HCT116 (cell line): ENCODE results near the gene ASB10. TPM values are rescaled to one million over a fixed set of nuclear protein-coding genes. Genes with fewer than 3 reads are reported as not detected.

Source experiments
- ATAC-seq: fragments of 200-7000 bp; cut with Tn5 transposase; 2 replicates; pipeline ENCODE4 v1.9.1; 2020; ENCODE audit warnings: mild to moderate bottlenecking, moderate library complexity
- BruUV-seq: library from RNA; stranded (reverse); fragments of 400-500 nt; replicated peaks from 2 replicates; lab custom pipeline; 2021; lab: Mats Ljungman, UMichigan
- CTCF ChIA-PET: fragments of 300-600 bp; sonication (Branson Sonifier 250); formaldehyde crosslinking; loops from one replicate; lab custom pipeline; 2021; ENCODE audit warnings: antibody characterized with exemption; lab: Charles Lee
- POLR2A ChIA-PET: fragments of 300-600, 350-600 bp; sonication (Branson Sonifier 250); formaldehyde crosslinking; loops from one replicate; lab custom pipeline; 2021; ENCODE audit warnings: antibody characterized with exemption; lab: Charles Lee
- RAD21 ChIA-PET, 2 experiments: fragments of 300-600 bp; sonication (Branson Sonifier 250); formaldehyde crosslinking; loops; one replicate each; lab custom pipeline; 2023; ENCODE audit warnings: low total read pairs in 2 of 2; ENCODE audit not compliant: uncharacterized antibody in 2 of 2, unreplicated experiment in 2 of 2, low non-redundant PET in 1 of 2; lab: Charles Lee
- DNase-seq: peaks from one replicate; pipeline ENCODE4 v3.0.0-alpha.2; 2010; ENCODE audit warnings: low read depth, low spot score
- H2AFZ ChIP-seq: fragments of 200-600 bp; shearing (Covaris generic), sonication (generic); 2 replicates; pipeline ENCODE4 v1.6.1; 2017; ENCODE audit warnings: low read depth, mixed run types, mixed read lengths, antibody characterized with exemption, low read length; ENCODE audit not compliant: poor library complexity, severe bottlenecking
- H3K27ac ChIP-seq: 2 replicates; pipeline ENCODE4 v1.5.1; 2012; ENCODE audit warnings: low read depth, low read length
- H3K27me3 ChIP-seq: fragments of 200-600 bp; sonication (generic); 2 replicates; pipeline ENCODE4 v1.6.1; 2016; ENCODE audit warnings: mixed run types, low read length, mixed read lengths; ENCODE audit not compliant: insufficient read depth
- H3K36me3 ChIP-seq, 2 experiments: fragments of 200-500 bp in 1 of 2; fragments of 200-600 bp in 1 of 2; sonication (Bioruptor generic) in 1 of 2; sonication (generic) in 1 of 2; 2 replicates each; pipeline versions ENCODE4 v1.5.1 to v1.6.1; 2014 to 2016; ENCODE audit warnings: low read length in 2 of 2, inconsistent platforms in 1 of 2, mixed read lengths in 1 of 2, mixed run types in 1 of 2; ENCODE audit not compliant: insufficient read depth in 2 of 2, control insufficient read depth in 1 of 2
- H3K4me1 ChIP-seq, 2 experiments: fragments of 200-600 bp in 1 of 2; sonication (generic) in 1 of 2; 2 replicates each; pipeline versions ENCODE4 v1.5.1 to v1.6.1; 2012 to 2017; ENCODE audit warnings: low read length in 2 of 2, inconsistent platforms in 1 of 2, mild to moderate bottlenecking in 1 of 2, mixed read lengths in 1 of 2, mixed run types in 1 of 2, moderate library complexity in 1 of 2; ENCODE audit not compliant: insufficient read depth in 2 of 2, control insufficient read depth in 1 of 2
- H3K4me2 ChIP-seq: fragments of 200-600 bp; sonication (generic); 2 replicates; pipeline ENCODE4 v1.6.1; 2017; ENCODE audit warnings: mixed run types, low read length, mixed read lengths
- H3K4me3 ChIP-seq, 2 experiments: fragments of 200-600 bp in 1 of 2; sonication (generic) in 1 of 2; replicated peaks in 1 of 2; 2 replicates each; pipeline ENCODE4 v1.5.1; 2011 to 2016; ENCODE audit warnings: low read length in 2 of 2, control low read depth in 1 of 2, low read depth in 1 of 2, mild to moderate bottlenecking in 1 of 2, mixed read lengths in 1 of 2, mixed run types in 1 of 2
- H3K79me2 ChIP-seq: fragments of 200-600 bp; sonication (generic); 2 replicates; pipeline ENCODE4 v1.6.1; 2017; ENCODE audit warnings: mild to moderate bottlenecking, mixed run types, low read length, moderate library complexity, mixed read lengths; ENCODE audit not compliant: insufficient read depth
- H3K9ac ChIP-seq: fragments of 200-600 bp; sonication (generic); 2 replicates; pipeline ENCODE4 v1.6.1; 2016; ENCODE audit warnings: low read length, mixed read lengths
- H3K9me2 ChIP-seq: fragments of 200-600 bp; sonication (generic), shearing (Covaris generic); 2 replicates; pipeline ENCODE4 v1.6.1; 2017; ENCODE audit warnings: mixed run types, mild to moderate bottlenecking, moderate library complexity; ENCODE audit not compliant: insufficient read depth
- H3K9me3 ChIP-seq, 2 experiments: fragments of 200-500 bp in 1 of 2; fragments of 200-600 bp in 1 of 2; sonication (Bioruptor generic) in 1 of 2; sonication (generic) in 1 of 2; 2 replicates each; pipeline ENCODE4 v1.6.1; 2014 to 2017; ENCODE audit warnings: low read length in 2 of 2, mixed read lengths in 2 of 2, inconsistent platforms in 1 of 2, low read depth in 1 of 2, mild to moderate bottlenecking in 1 of 2, mixed run types in 1 of 2, moderate library complexity in 1 of 2; ENCODE audit not compliant: control insufficient read depth in 1 of 2, insufficient read depth in 1 of 2
- H4K20me1 ChIP-seq: fragments of 200-600 bp; sonication (generic), shearing (Covaris generic); 2 replicates; pipeline ENCODE4 v1.6.1; 2017; ENCODE audit warnings: mixed run types, mild to moderate bottlenecking, moderate library complexity; ENCODE audit not compliant: insufficient read depth
- CBX3 ChIP-seq: IDR thresholded peaks from 2 replicates; pipeline ENCODE4 v1.6.1; 2012; ENCODE audit warnings: low read depth
- CEBPB ChIP-seq: IDR thresholded peaks from 2 replicates; pipeline ENCODE4 v1.6.1; 2012; ENCODE audit warnings: low read depth
- EGR1 ChIP-seq: IDR thresholded peaks from 2 replicates; pipeline ENCODE4 v1.6.1; 2012; ENCODE audit warnings: low read depth
- ELF1 ChIP-seq: IDR thresholded peaks from 2 replicates; pipeline ENCODE4 v1.6.1; 2012; ENCODE audit warnings: low read depth, borderline replicate concordance
- EZH2 ChIP-seq: fragments of 200-600 bp; sonication (generic); IDR thresholded peaks from 2 replicates; pipeline ENCODE4 v1.6.1; 2017; ENCODE audit warnings: antibody characterized with exemption, mixed run types
- JUND ChIP-seq: IDR thresholded peaks from 2 replicates; pipeline ENCODE4 v1.6.1; 2012
- POLR2A ChIP-seq: IDR thresholded peaks from 2 replicates; pipeline ENCODE4 v1.7.0; 2011; ENCODE audit warnings: borderline replicate concordance; ENCODE audit not compliant: insufficient read depth, insufficient read length; ENCODE audit errors: extremely low read depth
- REST ChIP-seq: IDR thresholded peaks from 2 replicates; pipeline ENCODE4 v1.6.1; 2012; ENCODE audit warnings: low read depth
- SIN3A ChIP-seq: IDR thresholded peaks from 2 replicates; pipeline ENCODE4 v1.6.1; 2012; ENCODE audit warnings: low read depth
- SP1 ChIP-seq: IDR thresholded peaks from 2 replicates; pipeline ENCODE4 v1.6.1; 2012; ENCODE audit warnings: low read depth
- SRF ChIP-seq: IDR thresholded peaks from 2 replicates; pipeline ENCODE4 v1.6.1; 2012; ENCODE audit warnings: low read depth
- TCF7L2 ChIP-seq: IDR thresholded peaks from 2 replicates; pipeline ENCODE4 v1.7.0; 2011; ENCODE audit warnings: borderline replicate concordance, inconsistent platforms; ENCODE audit not compliant: insufficient read depth, insufficient read length; ENCODE audit errors: extremely low read depth
- ZFX ChIP-seq: fragments of 450-650 bp; IDR thresholded peaks from 2 replicates; pipeline ENCODE4 v1.6.1; 2017
- intact Hi-C: fragments of 100-400 bp; cut with micrococcal nuclease; formaldehyde crosslinking; loops from 2 replicates; pipeline ENCODE4 v1.10.0; 2022
- total RNA-seq: library from RNA; stranded (reverse); gene quantifications from one replicate; pipeline ENCODE4 v1.2.1, GENCODE V29; 2021; ENCODE audit not compliant: unreplicated experiment
- TF ChIP-seq, protein P1 (sequence below): IDR thresholded peaks from 2 replicates; pipeline ENCODE4 v1.6.1; 2012
- TF ChIP-seq, protein P2 (sequence below): IDR thresholded peaks from 2 replicates; pipeline ENCODE4 v1.6.1; 2012

The ASB10 gene
- total RNA-seq, 1 experiment from 2014 or later = not detected

DNA sequence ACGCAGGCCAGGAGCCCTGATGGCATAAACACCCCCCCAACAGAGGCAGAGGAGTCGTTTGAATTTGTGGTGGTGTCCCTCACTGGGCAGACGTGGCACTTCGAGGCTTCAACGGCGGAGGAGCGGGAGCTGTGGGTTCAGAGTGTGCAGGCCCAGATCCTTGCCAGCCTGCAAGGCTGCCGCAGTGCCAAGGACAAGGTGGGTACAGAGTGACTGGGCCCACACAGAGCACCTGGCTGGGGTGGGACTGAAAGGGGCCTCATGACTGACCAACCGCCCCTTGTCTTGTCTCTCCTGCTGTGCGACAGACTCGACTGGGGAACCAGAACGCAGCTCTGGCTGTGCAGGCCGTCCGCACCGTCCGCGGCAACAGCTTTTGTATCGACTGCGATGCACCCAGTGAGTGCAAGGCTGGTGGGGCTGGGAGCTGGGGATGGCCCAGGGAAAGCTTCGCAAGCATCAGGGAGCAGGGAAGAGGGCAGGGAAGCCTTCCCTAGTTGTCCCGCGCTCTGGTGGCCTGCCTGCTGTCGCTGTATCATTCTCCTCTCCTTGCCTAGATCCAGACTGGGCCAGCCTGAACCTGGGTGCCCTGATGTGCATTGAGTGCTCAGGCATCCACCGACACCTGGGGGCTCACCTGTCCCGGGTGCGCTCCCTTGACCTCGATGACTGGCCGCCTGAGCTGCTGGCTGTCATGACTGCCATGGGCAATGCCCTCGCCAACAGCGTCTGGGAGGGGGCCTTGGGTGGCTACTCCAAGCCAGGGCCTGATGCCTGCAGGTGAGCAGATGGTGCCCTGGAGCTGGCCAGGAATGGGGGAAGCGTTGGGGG, 45.0 kb downstream of the ASB10 start:
- intact Hi-C loops = no loop called here
- H3K36me3 ChIP-seq = peaks cover 17% of the 10 kb centered on the region in 2 experiments; a peak in 3 of 4 replicates
- RAD21 ChIA-PET = no interaction called here

More for the DNA sequence above, 45.0 kb downstream of the ASB10 start:
- no peak overlapping the region for H3K4me2 ChIP-seq
- no peaks in the 10 kb centered on the region for H3K4me1 ChIP-seq
- no peak for TF ChIP-seq CEBPB
- TF ChIP-seq REST = no peak
- TF ChIP-seq, protein P1, sequence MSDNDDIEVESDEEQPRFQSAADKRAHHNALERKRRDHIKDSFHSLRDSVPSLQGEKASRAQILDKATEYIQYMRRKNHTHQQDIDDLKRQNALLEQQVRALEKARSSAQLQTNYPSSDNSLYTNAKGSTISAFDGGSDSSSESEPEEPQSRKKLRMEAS = no peak
- no peak for TF ChIP-seq SRF
- no peak for TF ChIP-seq TCF7L2
- no peak for TF ChIP-seq POLR2A
- TF ChIP-seq, protein P2, sequence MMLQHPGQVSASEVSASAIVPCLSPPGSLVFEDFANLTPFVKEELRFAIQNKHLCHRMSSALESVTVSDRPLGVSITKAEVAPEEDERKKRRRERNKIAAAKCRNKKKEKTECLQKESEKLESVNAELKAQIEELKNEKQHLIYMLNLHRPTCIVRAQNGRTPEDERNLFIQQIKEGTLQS = no peak
- TF ChIP-seq ZFX = no peak
- no peak for TF ChIP-seq JUND
- TF ChIP-seq SP1 = no peak
- TF ChIP-seq EZH2 = no peak
- TF ChIP-seq CBX3 = no peak
- no peak for TF ChIP-seq SIN3A
- TF ChIP-seq EGR1 = no peak
- TF ChIP-seq ELF1 = no peak
- no peak overlapping the region for H3K4me3 ChIP-seq
- no peaks in the 10 kb centered on the region for H3K9me3 ChIP-seq
- no peak overlapping the region for H2AFZ ChIP-seq
- DNase-seq = no peak
- no TSS peak for BruUV-seq
- ATAC-seq = no peak
- no peaks in the 10 kb centered on the region for H3K79me2 ChIP-seq
- H3K9me2 ChIP-seq = no peaks in the 10 kb centered on the region
- H3K27ac ChIP-seq = no peak overlapping the region; the same call in 1 of the 2 replicates
- CTCF ChIA-PET = interaction anchor here (0.9 kb wide), 1 partner anchor 18 kb away, joined by 3 read pairs; no protein-coding TSS in a partner anchor
- H3K9ac ChIP-seq = no peak overlapping the region
- POLR2A ChIA-PET = no interaction called here
- H4K20me1 ChIP-seq = no peaks in the 10 kb centered on the region
- no peaks in the 10 kb centered on the region for H3K27me3 ChIP-seq
